T-helper 2 cell (primary cell): ENCODE measurements around the gene THAP7.
"Not testable (repeated sequence)": the region's sequence is repeated elsewhere in the genome, so short reads cannot be mapped to it uniquely, and the experiment has no call there.

Experiments used
- DNase-seq, 5 experiments: peaks; one replicate each; pipeline versions ENCODE4 v3.0.0 to v3.0.0-alpha.2; 2012 to 2022
- total RNA-seq, 2 donors: gene quantifications; one replicate each; lab custom pipeline; 2026; lab: John Stamatoyannopoulos, UW

The THAP7 gene, protein sequence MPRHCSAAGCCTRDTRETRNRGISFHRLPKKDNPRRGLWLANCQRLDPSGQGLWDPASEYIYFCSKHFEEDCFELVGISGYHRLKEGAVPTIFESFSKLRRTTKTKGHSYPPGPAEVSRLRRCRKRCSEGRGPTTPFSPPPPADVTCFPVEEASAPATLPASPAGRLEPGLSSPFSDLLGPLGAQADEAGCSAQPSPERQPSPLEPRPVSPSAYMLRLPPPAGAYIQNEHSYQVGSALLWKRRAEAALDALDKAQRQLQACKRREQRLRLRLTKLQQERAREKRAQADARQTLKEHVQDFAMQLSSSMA
- 66.4 to 67.5 reads per million in 2 donors for total RNA-seq

DNA sequence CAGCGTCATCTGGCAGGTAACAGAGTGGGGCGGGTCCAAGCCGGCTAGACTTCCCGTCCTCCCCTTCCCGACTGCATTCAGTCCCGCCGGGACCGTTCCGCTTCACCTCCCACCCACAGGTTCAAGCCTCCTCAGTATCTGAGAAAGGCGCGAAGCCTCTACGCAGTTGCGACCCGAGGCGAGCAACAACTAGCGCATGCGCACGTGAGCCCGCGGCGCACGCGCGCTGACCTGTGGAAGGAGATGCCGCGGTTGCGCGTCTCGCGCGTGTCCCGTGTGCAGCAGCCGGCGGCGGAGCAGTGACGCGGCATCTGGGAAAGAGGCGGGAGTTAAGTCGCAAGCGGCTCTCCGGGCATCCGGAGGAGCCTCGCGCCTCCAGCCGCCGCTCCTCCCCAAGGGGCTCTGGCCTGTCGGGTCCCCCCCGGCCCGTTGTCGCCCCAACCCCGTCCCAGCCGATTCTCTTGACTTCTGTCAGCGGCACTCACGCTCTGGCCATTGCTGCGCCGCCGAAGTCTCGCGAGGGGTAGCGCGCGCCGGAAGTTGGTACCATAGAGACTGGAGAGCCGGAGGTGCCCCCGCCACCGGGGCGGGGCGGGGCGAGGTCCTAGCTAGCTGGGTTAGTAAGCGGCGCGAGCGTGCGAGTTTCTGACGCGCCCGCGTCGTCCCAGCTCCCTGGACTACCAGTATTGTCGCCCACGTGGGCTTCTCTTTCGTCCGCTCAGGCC is at the start of gene THAP7:
THAP7 (minus strand) TSS at position 518 of the 725 bp plus-strand sequence; CDS start at position 311, 207 bp downstream.
- DNase-seq: peak; percentile 92 to 98 (median 96)

DNA sequence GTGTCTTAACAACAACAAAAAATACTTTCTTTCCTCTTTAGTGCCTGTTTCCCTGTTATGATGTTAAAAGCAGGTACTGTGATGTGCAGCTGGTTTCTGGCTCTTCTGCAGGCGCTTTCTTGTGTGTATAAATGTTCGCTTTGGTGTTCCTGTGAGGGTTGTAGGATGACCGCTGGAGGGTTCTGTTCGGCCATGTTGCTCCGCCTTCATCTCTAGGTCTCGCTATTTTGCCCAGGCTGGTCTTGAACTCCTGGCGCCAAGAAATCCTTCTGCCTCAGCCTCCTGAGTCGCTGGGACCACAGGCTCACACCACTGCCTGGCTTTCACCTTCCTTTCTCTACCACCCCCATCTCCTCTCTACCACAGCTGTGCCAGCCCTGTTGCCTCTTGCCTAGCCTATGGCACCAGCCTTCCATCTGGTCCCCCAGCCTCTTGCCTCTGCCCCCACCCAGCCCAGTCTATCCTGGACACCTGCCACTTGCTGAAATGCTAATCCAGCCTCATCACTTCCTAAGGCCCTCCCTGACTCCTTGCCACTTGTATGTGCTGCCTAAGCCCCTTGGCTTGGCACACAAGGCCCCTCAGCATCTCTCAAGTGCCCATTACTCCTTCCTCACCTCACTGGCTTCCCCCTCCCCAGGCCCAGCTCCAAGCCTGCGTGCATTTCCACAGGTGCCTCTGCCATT is 49.4 kb upstream of the THAP7 start:
- no peak for DNase-seq

- not testable (repeated sequence) for DNase-seq
Observed at GRCh38 chr22:21048965-21049364, 47.0 kb upstream of the THAP7 start.

DNA sequence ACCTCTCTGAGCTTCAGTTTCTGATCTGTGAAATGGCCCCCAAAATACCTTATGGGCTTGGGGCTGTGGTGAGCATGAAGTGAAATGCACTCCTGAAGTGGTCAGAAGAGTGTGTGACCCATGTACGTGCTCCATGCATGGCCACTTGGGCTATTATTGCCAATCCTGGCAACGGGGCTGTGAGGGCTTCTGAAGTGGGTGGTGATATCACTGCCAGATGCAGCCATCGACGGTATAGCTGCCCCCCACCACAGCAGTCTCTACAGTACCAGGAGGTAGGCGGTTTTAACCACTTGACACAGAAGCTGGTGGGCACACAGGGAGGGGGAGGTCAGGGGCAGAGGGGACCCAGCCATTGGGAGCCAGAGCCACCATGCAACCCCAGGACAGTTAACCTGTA is 46.5 kb upstream of the THAP7 start:
- not testable (repeated sequence) for DNase-seq

GRCh38 chr22:21047730-21048129 is 45.8 kb upstream of the THAP7 start:
- DNase-seq: no peak

- no peak for DNase-seq
Observed at GRCh38 chr22:21047035-21047661, 45.2 kb upstream of the THAP7 start.

GRCh38 chr22:21045585-21046294 is 43.8 kb upstream of the THAP7 start, which contains the start of gene LRRC74B:
TSS of gene LRRC74B (plus strand) at chr22:21045946. CDS start at chr22:21045987, 41 bp downstream.
- peak in 4 of 5 experiments; percentile 32 to 78 (median 54) for DNase-seq

DNA sequence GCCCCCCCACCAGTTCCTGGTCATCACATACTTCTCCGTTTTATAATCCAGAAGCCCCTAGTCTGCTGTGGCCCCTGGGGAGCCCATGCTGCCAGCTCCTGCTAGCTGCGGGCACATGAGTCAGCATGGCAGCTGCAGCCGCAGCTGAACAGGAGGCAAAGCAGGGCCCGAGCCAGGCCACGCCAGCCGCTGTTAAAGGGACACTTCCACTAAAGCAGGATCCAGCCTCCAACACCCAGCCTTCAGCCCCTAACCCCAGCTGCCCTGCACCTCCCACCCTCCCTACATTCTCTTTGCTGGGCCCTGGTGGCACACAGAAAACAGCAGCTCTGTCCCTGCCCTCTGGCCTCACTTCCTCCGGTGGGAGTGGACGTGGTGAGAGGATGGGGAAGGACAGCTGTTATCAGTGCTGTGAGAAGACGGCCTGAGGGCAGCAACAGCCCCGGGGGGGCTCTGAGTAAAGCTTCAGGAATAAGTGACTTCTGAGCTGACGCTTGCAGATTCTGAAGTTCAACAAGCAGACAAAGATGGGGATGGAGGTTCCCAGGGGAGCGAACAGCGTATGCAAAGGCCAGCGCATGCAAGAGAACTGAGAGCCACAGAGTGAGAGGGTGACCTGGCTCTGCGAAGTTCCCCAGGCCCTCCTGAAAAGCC is 43.1 kb upstream of the THAP7 start:
- no peak for DNase-seq

GRCh38 chr22:21043860-21044535 is 42.1 kb upstream of the THAP7 start:
- no peak for DNase-seq

DNA sequence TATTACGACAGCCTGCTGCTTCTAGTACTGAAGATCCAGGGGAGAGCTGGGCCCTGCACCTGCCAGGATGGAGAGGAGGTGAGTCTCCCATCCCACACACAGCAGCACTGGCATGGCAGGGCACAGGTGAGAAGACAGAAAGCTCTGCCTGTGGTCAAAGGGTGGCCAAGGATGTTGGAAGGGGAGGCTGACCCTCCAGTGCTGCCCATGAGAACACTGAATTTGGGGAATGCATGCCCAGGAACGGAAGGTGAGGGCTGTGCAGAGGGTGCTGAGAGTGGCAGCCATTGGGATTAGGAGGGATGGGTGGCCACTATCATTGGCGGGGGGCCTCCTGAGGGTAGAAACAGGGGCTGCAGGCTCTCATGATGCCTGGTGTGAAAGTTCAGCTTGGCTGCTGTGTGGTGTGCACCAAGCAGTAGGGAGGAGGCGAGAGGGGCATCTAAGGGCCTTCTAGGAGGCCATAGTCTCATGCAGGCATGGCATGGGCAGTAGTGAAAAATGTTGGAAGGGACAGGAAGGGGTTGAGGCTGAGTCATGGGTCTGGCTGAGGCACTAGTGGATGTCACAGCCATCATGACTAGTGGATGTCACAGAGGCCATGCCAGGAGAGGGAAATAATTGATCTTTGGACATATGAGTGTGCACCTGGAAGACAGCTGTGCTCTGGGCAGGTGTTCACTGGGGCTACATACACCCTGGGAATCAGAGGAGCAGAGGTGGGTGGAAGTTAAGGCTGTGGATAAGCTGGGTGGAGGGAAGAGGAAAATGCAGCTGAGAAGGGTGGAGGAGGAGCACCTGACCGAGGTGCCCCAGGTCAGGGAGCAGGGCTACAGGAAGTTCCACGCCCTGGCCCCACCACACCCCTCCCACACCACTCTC is 41.3 kb upstream of the THAP7 start:
- DNase-seq: no peak

DNA sequence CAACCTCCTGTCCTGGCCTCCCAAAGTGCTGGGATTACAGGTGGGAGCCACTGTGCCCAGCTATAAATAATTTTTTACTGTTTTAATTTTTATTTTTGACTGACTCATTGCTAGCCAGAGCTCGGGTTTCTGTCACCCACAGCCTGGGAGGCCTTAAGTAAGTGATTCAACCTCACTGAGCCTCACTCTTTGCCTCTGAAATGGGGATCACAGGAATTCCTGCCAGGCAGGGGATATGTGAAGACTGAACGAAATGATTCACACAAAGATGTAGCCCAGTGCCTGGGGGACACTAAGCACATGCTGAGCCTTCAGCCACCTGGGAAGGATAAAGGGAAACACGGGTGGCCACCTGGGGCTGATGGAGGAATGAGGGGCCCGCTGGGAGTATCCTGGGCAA is 40.0 kb upstream of the THAP7 start:
- no peak for DNase-seq

- not testable (repeated sequence) for DNase-seq
Observed at GRCh38 chr22:21039158-21039557, 37.2 kb upstream of the THAP7 start.

GRCh38 chr22:21038405-21038804 is 36.5 kb upstream of the THAP7 start:
- DNase-seq: no peak

DNA sequence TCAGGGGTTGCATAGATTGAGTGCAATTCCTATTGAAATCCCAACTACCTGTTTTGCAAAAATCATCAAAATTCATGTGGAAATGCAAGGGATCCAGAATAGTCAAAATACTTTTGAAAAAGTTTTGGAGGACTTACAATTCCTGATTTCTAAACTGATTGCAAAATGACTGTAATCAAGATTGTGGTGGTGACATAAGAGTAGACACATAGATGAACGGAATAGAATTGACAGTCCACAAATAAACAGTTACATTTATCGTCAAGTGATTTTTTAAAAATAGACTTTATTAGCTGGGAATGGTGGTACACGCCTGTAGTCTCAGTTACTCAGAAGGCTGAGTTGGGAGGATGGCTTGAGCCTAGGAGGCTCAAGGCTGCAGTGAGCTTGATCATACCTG is 33.1 kb upstream of the THAP7 start:
- no peak for DNase-seq

DNA sequence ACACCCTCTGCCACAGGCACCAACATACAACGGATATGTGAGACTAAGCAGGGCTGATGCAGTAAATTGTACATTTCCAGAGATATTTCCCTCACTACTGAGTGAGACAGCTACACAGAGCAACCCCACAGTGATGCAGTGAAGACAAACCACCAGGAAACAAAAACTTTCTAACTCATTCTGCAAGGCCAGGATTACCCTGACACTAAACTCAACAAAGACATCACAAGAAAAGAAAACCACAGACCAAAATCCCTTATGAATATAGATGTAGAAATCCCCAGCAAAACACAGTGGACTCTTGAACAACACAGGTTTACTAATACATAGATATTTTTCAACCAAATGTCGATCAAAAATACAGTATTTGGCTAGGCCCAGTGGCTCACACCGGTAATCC is 32.0 kb upstream of the THAP7 start:
- peak in 1 of 5 experiments; percentile 18 for DNase-seq

DNA sequence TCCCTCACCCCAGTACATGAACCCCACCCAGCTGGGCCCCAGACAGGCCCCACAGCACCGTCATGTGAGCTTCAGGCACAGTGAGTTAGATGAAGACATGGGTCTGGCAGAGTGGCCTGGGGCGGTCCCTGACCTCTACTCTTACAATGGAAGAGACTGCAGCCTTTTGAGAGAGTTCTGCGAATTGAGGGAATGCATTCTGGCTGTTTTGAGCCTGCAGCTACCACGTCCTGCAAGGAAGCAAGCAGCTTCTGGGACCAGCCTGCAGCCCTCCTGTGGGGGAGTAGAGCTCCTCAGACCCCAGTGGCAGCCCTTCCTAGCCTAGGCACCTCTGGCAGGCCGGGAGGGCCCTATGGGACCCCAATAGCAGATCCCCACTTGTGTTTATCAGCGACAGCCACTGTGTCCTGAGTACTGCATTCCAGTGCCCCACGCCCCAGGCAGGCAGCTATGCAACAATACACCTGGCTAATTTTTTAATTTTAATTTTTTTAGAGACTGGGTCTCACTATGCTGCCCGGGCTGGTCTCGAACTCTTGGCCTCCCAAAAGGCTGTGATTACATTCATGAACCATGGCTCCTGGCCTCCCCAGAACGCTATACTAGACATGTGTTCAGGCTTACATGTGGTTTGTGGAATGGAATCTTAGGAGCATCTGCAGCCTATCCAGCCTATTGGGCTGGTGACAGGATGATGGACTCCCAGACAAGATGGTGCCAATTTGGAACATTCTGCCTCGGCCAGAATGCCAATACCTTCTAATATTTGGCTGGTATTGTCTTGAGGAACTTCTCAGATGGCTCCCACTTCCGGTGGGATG is 31.2 kb upstream of the THAP7 start:
- DNase-seq: no peak

DNA sequence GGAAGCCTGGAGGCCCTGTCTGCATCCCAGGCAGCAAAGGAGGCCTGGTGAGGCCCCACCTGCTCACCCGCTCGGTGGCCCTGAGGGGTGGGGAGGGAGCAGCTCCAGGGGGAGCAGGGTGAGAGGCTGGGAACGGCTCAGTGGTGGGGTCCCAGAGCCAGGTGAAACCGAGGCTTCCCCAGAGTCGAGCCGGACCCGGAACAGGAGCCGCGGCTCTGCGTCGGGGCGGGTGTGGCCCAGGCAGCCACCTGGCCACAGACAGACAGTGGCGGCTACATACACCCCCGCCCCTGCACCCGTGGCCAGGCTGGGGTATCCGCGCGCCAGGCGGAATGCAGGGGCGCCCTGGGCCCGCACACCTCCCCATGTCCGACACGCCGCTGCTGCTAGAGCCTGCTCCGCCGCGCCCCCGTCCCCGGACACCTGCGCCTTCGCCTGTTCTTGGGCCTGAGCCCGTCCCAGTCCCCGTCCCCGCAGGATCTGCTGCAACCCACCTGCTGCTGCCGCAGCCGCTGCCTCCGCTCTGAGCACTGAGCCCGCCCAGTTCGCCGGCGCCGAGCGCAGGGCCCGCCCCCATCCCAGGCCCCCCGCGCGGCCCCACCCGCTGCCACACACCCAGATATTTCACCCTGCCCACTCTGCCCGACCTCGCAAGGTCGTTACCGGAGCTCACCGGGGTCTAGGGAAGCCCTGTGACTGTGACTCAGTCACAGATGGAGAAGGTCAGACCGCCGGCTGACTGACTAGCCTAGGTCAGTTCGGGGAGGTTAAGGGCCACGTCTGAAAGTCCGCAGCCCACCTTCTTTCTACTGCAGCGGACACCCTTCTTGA is 30.3 kb upstream of the THAP7 start, which contains the start of gene SLC7A4:
SLC7A4 (minus strand) TSS at position 525 of the 831 bp plus-strand sequence. CDS start 749 bp downstream, outside the sequence.
- no peak for DNase-seq

- no peak for DNase-seq
Observed at GRCh38 chr22:21031545-21032036, 29.7 kb upstream of the THAP7 start.
